Measurements from ENCODE around the gene TSHZ3. TPM values are rescaled to one million over a fixed set of nuclear protein-coding genes. Genes with fewer than 3 reads are reported as not detected.

The TSHZ3 gene
- total RNA-seq, 2 experiments from 2014 or later, result 1.7 to 1.8 TPM

- no peaks in the 10 kb centered on the region for H3K9me3 Mint-ChIP-seq
- peak; percentile 26 for DNase-seq
- no peak overlapping the region for H3K4me3 Mint-ChIP-seq
- H3K27me3 Mint-ChIP-seq, result peaks cover 50% of the 10 kb centered on the region
- H3K27ac Mint-ChIP-seq, result peak overlapping the region; percentile 81
- no peaks in the 10 kb centered on the region for H3K36me3 Mint-ChIP-seq (ENCODE audit: low read depth)
- POLR2A ChIA-PET, result no interaction called here
- H3K4me1 Mint-ChIP-seq, result peaks cover 28% of the 10 kb centered on the region
- CTCF ChIA-PET, result interaction anchor here (0.7 to 0.8 kb wide), 2 partner anchors 10 to 33 kb away, joined by 3 read pairs; no protein-coding TSS in a partner anchor
Observed at GRCh38 chr19:31340042-31341025, 8.9 kb downstream of the TSHZ3 start.

DNA sequence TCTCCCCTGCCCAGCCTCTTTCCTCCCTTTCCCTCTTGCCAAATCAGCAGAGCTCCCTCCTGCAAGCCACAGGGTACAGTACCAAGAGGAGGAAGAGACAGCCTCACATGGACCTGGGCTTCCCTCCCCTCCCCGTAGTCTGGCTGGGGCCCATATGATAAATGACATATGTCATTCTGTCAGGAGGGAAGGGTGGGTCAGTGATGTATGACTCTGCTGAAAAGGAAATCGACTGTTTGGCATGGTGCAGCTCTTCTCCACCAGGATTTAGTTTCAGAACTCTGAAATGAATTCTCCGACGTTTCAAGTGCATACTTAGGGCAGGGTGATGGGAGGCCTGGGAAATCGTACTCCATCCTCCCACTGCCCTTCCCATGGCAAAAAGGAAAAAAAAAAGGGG lies 9.8 kb downstream of the TSHZ3 start:
- no peak overlapping the region for H3K4me3 Mint-ChIP-seq

DNA sequence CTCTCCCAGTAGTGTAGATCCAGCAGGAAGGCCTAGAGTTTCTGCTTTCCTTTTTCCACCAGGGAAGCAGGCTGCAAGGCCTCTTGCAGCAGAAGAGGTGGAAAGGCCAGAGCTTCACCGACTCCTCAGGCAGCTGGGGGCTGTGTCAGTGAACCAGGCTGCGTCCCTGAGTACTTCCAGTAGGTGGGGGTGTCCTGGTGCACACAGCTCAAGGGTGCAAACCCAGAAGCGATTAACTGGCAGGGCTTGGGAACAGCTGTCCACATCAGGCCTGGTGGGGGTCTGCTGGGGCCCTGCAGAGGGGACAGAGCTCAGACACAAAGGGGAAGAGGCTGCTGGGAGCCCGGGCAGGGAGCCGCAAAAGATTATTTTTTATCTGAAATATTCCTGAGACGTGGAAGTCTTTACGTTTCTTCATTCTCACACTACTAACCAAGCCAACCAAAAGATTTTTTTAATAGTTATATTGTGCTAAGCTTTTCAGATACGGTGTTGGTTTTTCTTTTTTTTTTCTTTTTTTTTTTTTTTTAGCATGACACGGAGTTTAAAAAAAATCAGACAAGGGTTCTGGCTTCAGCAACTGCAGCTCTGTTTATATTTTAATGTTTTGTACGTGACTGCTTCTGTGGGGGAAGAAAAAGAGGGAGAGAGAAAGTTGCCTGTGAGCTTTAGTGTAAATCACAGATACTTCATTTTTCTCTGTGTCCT lies 11.0 kb downstream of the TSHZ3 start:
- Mint-ChIP-seq H3K36me3 (ENCODE audit: low read depth) (no peaks in the 10 kb centered on the region), H3K27me3 (peaks cover 35% of the 10 kb centered on the region), H3K27ac (no peak overlapping the region), H3K4me1 (peaks cover 28% of the 10 kb centered on the region), H3K4me3 (no peak overlapping the region), H3K9me3 (no peaks in the 10 kb centered on the region)
- peak; percentile 24 for DNase-seq
- CTCF ChIA-PET, result interaction anchor here (0.6 kb wide), 3 partner anchors 9 to 1110 kb away, joined by 3 to 5 read pairs (median 5); no protein-coding TSS in a partner anchor
- POLR2A ChIA-PET, result interaction anchor here (0.6 kb wide), 1 partner anchor 348 kb away, joined by 4 read pairs; no protein-coding TSS in a partner anchor

More for the DNA sequence above, 9.8 kb downstream of the TSHZ3 start:
- H3K27ac Mint-ChIP-seq, result no peak overlapping the region
- ChIA-PET POLR2A (no interaction called here), CTCF (interaction anchor here (0.7 kb wide), 1 partner anchor 27 kb away, joined by 3 read pairs; no protein-coding TSS in a partner anchor)
- H3K27me3 Mint-ChIP-seq, result peaks cover 41% of the 10 kb centered on the region
- no peaks in the 10 kb centered on the region for H3K9me3 Mint-ChIP-seq
- DNase-seq, result no peak
- no peaks in the 10 kb centered on the region for H3K36me3 Mint-ChIP-seq (ENCODE audit: low read depth)
- H3K4me1 Mint-ChIP-seq, result peaks cover 28% of the 10 kb centered on the region

DNA sequence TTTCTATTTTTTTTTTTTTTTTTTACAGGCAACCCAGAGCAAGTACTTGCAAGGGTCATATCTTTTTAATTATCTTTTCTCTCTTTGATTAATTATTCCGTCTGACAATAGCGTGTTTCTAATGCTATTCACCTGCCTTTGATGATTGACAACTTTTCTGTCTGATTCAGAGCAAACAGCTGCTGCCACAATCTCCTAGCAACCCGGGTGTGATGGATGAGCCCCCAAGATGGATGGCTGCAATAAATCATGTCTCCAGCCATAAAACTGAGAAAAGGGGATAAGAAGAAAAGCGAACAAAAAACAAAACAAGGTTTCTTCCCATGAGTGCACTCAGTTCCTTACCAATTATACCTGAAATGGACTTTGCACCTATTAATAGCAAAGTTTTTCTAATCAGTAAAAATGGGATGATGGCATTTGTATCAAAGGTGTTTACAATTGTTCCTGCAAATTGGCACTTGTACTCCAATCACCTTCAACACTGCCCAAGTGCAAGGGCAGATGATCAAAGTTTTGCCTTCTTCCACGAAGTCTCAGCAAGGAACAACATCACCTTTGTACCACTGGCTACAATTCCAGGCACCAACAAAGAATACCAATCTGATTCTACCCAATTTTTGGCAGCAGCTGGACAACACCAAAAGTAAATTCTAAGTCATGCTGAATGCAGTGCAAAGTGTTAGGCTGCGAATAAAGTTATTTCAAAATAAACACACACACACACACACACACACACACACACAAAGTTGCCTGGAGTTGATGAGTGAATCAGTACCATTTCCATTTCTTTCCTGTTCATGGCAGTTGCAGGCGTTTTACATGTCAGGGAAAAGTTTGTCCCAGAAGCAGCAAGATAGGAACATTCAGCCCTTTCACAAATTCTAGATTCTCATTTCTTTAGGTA lies 12.0 kb downstream of the TSHZ3 start:
- Mint-ChIP-seq H3K9me3 (no peaks in the 10 kb centered on the region), H3K4me3 (no peak overlapping the region), H3K4me1 (peaks cover 28% of the 10 kb centered on the region), H3K27me3 (peaks cover 29% of the 10 kb centered on the region), H3K36me3 (ENCODE audit: low read depth) (no peaks in the 10 kb centered on the region), H3K27ac (no peak overlapping the region)
- CTCF ChIA-PET, result interaction anchor here (0.6 kb wide), 1 partner anchor 1109 kb away, joined by 5 read pairs; no protein-coding TSS in a partner anchor
- POLR2A ChIA-PET, result no interaction called here
- DNase-seq, result no peak

DNA sequence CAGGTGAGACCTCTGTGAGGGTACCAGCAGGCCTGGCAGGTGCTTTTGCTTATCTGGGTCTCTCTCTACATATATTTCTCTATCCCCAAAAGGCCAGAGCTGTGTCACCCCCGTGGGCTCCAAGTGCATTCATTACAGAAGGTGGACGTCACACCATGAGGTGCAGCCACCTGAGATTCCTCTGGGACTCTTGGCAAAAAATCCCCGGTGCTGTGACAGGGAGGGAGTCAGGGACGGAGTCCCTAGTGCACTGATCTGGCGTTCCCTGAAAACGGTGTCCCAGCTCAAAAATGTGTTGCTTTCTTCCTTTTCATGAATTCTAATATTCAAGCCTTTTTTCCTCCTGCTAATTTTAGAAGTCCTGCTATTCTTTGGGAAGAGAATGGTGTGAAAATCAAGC lies 13.5 kb downstream of the TSHZ3 start:
- H3K27me3 Mint-ChIP-seq, result peaks cover 22% of the 10 kb centered on the region

DNA sequence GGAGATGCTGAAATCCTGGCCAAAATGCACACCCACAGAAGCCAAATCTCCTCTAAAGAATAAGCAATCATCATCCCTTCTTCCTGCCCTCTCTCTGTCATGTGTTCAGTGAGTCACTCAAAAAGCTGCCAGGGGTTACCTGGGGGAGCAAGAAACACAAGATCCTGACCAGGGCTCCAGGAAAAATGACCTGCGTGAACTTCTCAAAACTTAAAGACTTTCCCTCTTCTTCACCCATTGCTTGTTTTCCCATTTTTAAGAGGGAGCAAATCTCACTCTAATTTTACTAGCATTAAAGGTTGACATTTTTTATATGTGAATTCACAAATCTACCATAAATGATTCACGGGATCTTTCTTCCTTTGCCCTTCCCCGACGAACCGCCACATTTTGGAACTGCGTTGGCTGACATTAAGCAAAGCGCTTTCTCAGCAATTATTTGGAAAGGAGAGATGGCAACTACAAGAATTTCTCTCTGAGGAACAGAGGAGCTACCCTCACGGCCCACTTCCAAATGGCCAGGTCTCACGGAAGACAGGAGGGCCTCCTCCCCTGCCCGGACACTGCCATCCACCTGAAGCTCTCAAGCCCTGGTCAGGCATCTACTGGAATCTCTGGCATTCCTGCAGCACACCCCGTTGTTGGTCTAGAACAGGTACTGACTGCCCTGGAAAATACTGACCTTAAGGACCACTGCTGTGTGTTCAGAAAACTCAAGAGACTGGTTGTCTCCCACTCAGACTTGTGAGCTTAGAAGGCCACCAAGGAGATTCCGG lies 14.2 kb downstream of the TSHZ3 start:
- POLR2A ChIA-PET, result no interaction called here
- CTCF ChIA-PET, result interaction anchor here (0.6 kb wide), 1 partner anchor 26 kb away, joined by 3 read pairs; no protein-coding TSS in a partner anchor
- no peak for DNase-seq
- H3K27me3 Mint-ChIP-seq, result peaks cover 20% of the 10 kb centered on the region
- H3K36me3 Mint-ChIP-seq (ENCODE audit: low read depth), result no peaks in the 10 kb centered on the region
- H3K4me3 Mint-ChIP-seq, result no peak overlapping the region
- no peaks in the 10 kb centered on the region for H3K9me3 Mint-ChIP-seq
- H3K27ac Mint-ChIP-seq, result no peak overlapping the region
- H3K4me1 Mint-ChIP-seq, result peaks cover 12% of the 10 kb centered on the region

More for the DNA sequence above, 13.5 kb downstream of the TSHZ3 start:
- CTCF ChIA-PET, result no interaction called here
- no peak overlapping the region for H3K4me3 Mint-ChIP-seq
- no peak for DNase-seq
- POLR2A ChIA-PET, result no interaction called here
- H3K4me1 Mint-ChIP-seq, result peaks cover 19% of the 10 kb centered on the region
- no peak overlapping the region for H3K27ac Mint-ChIP-seq
- no peaks in the 10 kb centered on the region for H3K9me3 Mint-ChIP-seq
- no peaks in the 10 kb centered on the region for H3K36me3 Mint-ChIP-seq (ENCODE audit: low read depth)

DNA sequence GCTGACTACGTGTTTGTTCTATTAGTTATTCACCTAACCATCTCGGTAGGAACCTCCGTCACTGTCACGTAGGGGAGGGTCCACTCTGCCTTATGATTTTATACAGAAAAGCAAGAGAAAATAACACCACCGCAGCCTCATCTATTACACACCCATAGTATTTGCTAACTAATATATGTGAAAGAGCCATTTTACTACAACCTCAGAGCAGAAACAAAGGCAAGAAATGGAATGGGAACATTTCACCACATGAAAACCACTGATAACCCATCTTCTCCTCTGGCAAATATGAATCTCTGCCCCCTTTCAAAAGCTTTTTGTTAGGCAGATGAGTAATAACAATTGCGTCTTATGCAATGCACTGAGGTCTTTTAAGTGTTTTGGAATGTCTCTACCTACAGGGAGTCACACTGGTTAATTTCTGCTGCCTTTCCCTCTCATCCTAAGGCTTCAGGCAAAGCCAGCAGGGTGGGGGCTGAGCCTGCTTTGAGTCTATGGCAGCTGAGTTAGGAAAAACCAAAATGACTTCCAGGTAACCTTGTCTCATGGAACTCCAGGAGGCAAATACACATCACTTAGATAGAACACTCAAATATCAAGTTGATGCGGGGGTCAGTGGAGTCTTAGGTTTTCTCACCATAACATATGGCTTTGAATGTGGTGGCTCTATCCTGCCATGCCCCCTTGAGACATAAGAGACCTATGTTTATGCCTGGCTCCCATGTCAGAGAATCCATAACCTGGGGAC lies 15.0 kb downstream of the TSHZ3 start:
- H3K27me3 Mint-ChIP-seq, result peaks cover 17% of the 10 kb centered on the region

DNA sequence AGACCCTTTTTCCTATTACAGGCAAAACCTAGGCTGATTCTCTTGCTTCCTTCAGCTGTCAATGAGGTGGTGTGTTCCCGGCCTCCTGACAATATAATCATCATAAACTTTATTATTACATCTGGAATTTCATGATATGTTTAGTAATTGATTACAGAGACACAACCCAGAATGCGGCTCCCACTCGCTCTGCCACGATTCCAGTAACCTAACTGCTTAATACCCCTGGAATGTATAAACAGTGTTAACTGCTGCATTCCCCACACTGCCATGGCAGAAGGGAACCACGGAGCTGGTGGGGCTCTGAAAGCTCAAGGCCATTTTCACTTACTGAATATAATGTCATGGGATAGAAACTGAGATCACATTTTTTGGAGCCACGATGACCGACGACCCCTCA lies 17.1 kb downstream of the TSHZ3 start:
- Mint-ChIP-seq H3K4me1 (peaks cover 2% of the 10 kb centered on the region), H3K27ac (no peak overlapping the region), H3K36me3 (ENCODE audit: low read depth) (no peaks in the 10 kb centered on the region), H3K27me3 (peaks cover 5% of the 10 kb centered on the region), H3K9me3 (no peaks in the 10 kb centered on the region), H3K4me3 (no peak overlapping the region)
- ChIA-PET POLR2A (no interaction called here), CTCF (no interaction called here)
- DNase-seq, result no peak

More for the DNA sequence above, 15.0 kb downstream of the TSHZ3 start:
- Mint-ChIP-seq H3K4me3 (no peak overlapping the region), H3K4me1 (peaks cover 5% of the 10 kb centered on the region), H3K36me3 (ENCODE audit: low read depth) (no peaks in the 10 kb centered on the region), H3K27ac (no peak overlapping the region), H3K9me3 (no peaks in the 10 kb centered on the region)
- CTCF ChIA-PET, result interaction anchor here (0.6 kb wide), 1 partner anchor 27 kb away, joined by 3 read pairs; no protein-coding TSS in a partner anchor
- POLR2A ChIA-PET, result no interaction called here
- no peak for DNase-seq

DNA sequence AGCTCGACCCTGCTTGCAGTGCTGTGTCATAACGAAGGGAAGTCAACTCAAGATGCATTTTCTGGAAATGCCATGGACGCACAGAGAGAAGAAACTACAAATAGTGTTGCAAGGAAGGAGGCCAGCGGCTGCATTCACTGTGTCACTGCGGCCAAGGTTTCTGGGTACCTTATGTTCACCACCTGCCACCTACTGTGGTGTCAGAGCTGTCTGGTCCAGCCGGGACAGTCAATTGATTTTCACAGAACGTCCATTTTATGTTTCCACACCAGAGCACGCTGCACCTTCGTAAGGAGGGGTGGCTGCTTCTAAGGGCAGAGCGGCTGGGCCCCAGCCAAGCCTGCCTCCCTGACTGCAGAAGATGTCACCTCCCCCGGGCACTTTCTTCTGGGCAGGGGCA lies 17.7 kb downstream of the TSHZ3 start:
- CTCF ChIA-PET, result no interaction called here
- H3K9me3 Mint-ChIP-seq, result no peaks in the 10 kb centered on the region

GRCh38 chr19:31330761-31331160 lies 18.5 kb downstream of the TSHZ3 start:
- H3K27ac Mint-ChIP-seq, result no peak overlapping the region
- no peaks in the 10 kb centered on the region for H3K27me3 Mint-ChIP-seq
- ChIA-PET POLR2A (no interaction called here), CTCF (no interaction called here)
- no peak overlapping the region for H3K4me3 Mint-ChIP-seq
- H3K4me1 Mint-ChIP-seq, result peaks cover 2% of the 10 kb centered on the region
- no peaks in the 10 kb centered on the region for H3K9me3 Mint-ChIP-seq
- no peaks in the 10 kb centered on the region for H3K36me3 Mint-ChIP-seq (ENCODE audit: low read depth)
- DNase-seq, result no peak

More for the DNA sequence above, 17.7 kb downstream of the TSHZ3 start:
- Mint-ChIP-seq H3K27ac (no peak overlapping the region), H3K4me3 (no peak overlapping the region), H3K36me3 (ENCODE audit: low read depth) (no peaks in the 10 kb centered on the region), H3K27me3 (peaks cover 5% of the 10 kb centered on the region), H3K4me1 (peaks cover 2% of the 10 kb centered on the region)
- POLR2A ChIA-PET, result no interaction called here
- no peak for DNase-seq

GRCh38 chr19:31330237-31330636 lies 19.0 kb downstream of the TSHZ3 start:
- Mint-ChIP-seq H3K9me3 (no peaks in the 10 kb centered on the region), H3K4me3 (no peak overlapping the region), H3K27ac (no peak overlapping the region), H3K4me1 (peaks cover 2% of the 10 kb centered on the region), H3K27me3 (no peaks in the 10 kb centered on the region), H3K36me3 (ENCODE audit: low read depth) (no peaks in the 10 kb centered on the region)
- DNase-seq, result no peak
- ChIA-PET CTCF (no interaction called here), POLR2A (no interaction called here)
